Neural progenitor cell (in vitro differentiated cells): ENCODE measurements around the gene LRRN2.

Experiments
- CTCF ChIP-seq: fragments of 200-600 bp; sonication (generic); IDR thresholded peaks from 2 replicates; pipeline ENCODE4 v1.5.1; 2017; ENCODE audit warnings: antibody characterized with exemption, mild to moderate bottlenecking
- EZH2 ChIP-seq: fragments of 200-600 bp; sonication (generic); IDR thresholded peaks from 2 replicates; pipeline ENCODE4 v1.6.1; 2017; ENCODE audit warnings: antibody characterized with exemption, mild to moderate bottlenecking, moderate library complexity

GRCh38 chr1:204643503-204643902, 42.0 kb downstream of the LRRN2 start:
- TF ChIP-seq EZH2 (no peak), CTCF (no peak)
